ENCODE measurements around the gene HS3ST4. TPM values are rescaled to one million over a fixed set of nuclear protein-coding genes. Genes with fewer than 3 reads are reported as not detected.
"Not testable (repeated sequence)": the region's sequence is repeated elsewhere in the genome, so short reads cannot be mapped to it uniquely, and the experiment has no call there.

The HS3ST4 gene
- total RNA-seq, 3 donors from 2014 or later = 0.66 to 3.4 TPM; not detected in 1

GRCh38 chr16:25771216-25771615, 79.5 kb downstream of the HS3ST4 start:
- TF ChIP-seq POLR2A (IDR thresholded peaks at IDR 0.05) = no peak
- no peak for TF ChIP-seq CTCF (IDR thresholded peaks at IDR 0.05)
- no peak for TF ChIP-seq POLR2AphosphoS5 (IDR thresholded peaks at IDR 0.05)
- Histone ChIP-seq H3K4me3 (no peak overlapping the region), H3K27me3 (no peaks in the 10 kb centered on the region), H3K9me3 (no peaks in the 10 kb centered on the region), H3K27ac (no peak overlapping the region), H3K4me1 (no peaks in the 10 kb centered on the region), H3K36me3 (no peaks in the 10 kb centered on the region)
- no peak for DNase-seq (ENCODE audit: low spot score in 2 of 2)
- intact Hi-C loops (cut with DNase I; ENCODE audit: low total_unique reads) = no loop called here

- no peak for DNase-seq (ENCODE audit: low spot score in 2 of 2)
- Histone ChIP-seq H3K4me3 (no peak overlapping the region), H3K27ac (no peak overlapping the region), H3K36me3 (no peaks in the 10 kb centered on the region), H3K9me3 (no peaks in the 10 kb centered on the region), H3K4me1 (no peaks in the 10 kb centered on the region), H3K27me3 (no peaks in the 10 kb centered on the region)
- intact Hi-C loops (cut with DNase I; ENCODE audit: low total_unique reads) = no loop called here
- TF ChIP-seq CTCF (IDR thresholded peaks at IDR 0.05) = no peak
- TF ChIP-seq POLR2AphosphoS5 (IDR thresholded peaks at IDR 0.05) = no peak
- TF ChIP-seq POLR2A (IDR thresholded peaks at IDR 0.05) = no peak
Observed at GRCh38 chr16:25771812-25772568, 80.2 kb downstream of the HS3ST4 start.

- intact Hi-C loops (cut with DNase I; ENCODE audit: low total_unique reads); DNase-seq (ENCODE audit: low spot score in 2 of 2); H3K4me1 ChIP-seq; H3K4me3 ChIP-seq; H3K27ac ChIP-seq; H3K36me3 ChIP-seq; H3K9me3 ChIP-seq; H3K27me3 ChIP-seq: not testable (repeated sequence)
Observed at GRCh38 chr16:25776214-25776613, 84.5 kb downstream of the HS3ST4 start.

DNA sequence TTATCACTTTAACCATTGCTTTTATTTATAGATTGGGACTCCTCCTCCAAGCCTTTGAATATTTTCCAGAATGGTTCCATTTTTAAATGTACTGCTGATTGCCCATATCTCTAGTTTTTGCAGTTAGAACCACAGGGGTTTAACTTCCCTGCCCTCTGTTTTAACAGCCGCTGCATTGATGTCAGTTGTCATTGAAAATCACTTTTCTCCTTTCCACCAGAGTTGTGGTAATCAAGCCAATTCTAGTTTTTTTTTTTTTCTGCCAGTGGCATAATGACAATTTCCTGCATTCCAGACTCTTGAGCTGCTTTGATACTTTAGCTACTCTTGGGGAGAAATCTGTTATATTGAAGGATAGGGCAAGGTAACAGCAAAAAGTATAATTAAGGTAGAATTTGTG, 91.5 kb downstream of the HS3ST4 start:
- intact Hi-C loops (cut with DNase I; ENCODE audit: low total_unique reads) = no loop called here
- H3K9me3 ChIP-seq = no peaks in the 10 kb centered on the region
- no peak overlapping the region for H3K27ac ChIP-seq
- TF ChIP-seq CTCF (IDR thresholded peaks at IDR 0.05) (no peak), POLR2A (IDR thresholded peaks at IDR 0.05) (no peak), POLR2AphosphoS5 (IDR thresholded peaks at IDR 0.05) (no peak)
- DNase-seq (ENCODE audit: low spot score in 2 of 2) = no peak
- H3K4me3 ChIP-seq = no peak overlapping the region
- no peaks in the 10 kb centered on the region for H3K36me3 ChIP-seq
- no peaks in the 10 kb centered on the region for H3K4me1 ChIP-seq
- no peaks in the 10 kb centered on the region for H3K27me3 ChIP-seq

DNA sequence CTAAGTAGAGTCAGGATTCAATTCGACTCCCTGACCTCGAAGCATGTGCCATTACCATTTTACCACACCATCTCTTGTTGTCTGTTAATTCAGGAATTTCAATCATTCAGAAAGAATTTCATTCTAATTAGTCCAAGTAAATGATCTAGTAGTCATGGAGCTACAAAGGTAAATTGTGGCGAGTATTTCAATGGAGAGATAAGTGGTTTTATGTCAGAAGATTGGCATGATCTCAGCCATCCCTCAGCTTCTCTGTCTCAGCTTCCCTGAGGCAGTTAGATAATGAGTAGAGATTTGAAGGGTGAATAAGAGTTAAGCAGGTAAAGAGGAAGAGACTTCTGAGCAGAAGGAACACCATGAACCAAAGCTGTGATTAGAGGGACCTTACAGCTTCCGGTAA, 93.6 kb downstream of the HS3ST4 start:
- no peak overlapping the region for H3K4me3 ChIP-seq
- H3K27me3 ChIP-seq = no peaks in the 10 kb centered on the region
- intact Hi-C loops (cut with DNase I; ENCODE audit: low total_unique reads) = no loop called here
- no peaks in the 10 kb centered on the region for H3K9me3 ChIP-seq
- no peak for DNase-seq (ENCODE audit: low spot score in 2 of 2)
- no peaks in the 10 kb centered on the region for H3K36me3 ChIP-seq
- no peaks in the 10 kb centered on the region for H3K4me1 ChIP-seq
- H3K27ac ChIP-seq = no peak overlapping the region
- TF ChIP-seq POLR2A (IDR thresholded peaks at IDR 0.05) (no peak), POLR2AphosphoS5 (IDR thresholded peaks at IDR 0.05) (no peak), CTCF (IDR thresholded peaks at IDR 0.05) (no peak)
